ENCODE data around the gene MINDY2.

The MINDY2 gene

GRCh38 chr15:58886921-58887320 lies 115.8 kb downstream of the MINDY2 start:
- FAIRE-seq: no peak

- FAIRE-seq: no peak
Measured at GRCh38 chr15:58889363-58889762, 118.3 kb downstream of the MINDY2 start.

DNA sequence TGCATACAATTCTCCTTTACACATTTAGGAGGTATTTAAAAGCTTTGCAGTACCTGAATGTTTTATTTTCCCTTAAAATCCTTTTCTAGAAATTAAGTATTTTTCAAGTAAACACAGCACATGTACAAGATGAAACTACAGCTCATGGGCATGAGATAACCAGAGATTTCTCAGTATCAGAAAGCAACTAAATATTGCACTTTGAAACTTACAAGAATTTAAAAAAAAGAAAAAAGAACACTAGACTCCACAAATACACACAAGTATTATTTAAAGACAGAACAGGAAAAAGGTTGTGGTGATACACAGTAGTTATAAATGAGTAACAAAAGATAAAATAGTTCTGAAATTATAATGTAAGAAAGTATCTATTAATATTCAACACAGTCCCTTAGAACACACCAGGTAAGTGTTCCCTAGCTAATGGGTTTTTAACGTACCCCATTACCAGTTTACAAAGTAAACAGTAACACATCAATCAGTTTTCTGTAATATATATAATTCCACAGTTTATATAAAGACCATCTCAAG lies 127.1 kb downstream of the MINDY2 start:
- FAIRE-seq: no peak

DNA sequence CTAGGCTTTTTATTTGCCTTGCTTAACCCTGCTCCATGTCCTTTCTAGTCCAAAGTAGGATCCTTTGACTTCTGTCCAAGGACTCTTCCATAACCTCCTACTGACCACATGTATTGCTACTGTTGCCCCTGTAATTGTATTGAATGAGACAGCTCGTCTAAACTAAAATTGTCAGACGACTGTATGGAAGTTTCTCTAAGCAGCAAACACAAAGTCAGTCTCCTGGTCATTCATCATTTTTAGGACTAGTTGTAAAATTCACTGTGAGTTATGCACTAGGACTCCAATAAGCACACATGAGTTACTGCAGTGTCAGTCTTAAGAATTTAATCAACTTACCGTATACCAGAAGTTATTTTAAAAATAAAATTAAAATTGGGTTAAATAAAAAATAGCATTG lies 129.5 kb downstream of the MINDY2 start:
- no peak for FAIRE-seq

- no peak for FAIRE-seq
Measured at GRCh38 chr15:58908550-58909309, 137.6 kb downstream of the MINDY2 start.

DNA sequence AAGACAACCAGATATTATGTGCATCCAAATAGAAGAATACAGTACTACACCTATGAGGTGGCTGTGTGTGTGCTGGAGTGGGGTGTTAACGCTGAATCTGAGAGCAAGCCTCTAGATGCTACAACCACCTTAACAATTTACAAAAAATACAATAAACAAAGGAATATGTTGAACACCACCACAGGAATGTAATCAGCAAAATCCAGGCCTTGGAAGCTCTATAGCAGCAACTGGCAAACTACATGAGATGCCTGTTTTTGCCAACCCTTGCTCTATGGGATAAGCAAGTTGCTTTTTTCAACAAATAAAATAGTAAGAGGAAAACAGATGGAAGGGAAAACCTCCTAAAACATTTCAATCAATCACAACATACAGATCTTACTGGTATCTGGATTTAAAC lies 138.5 kb downstream of the MINDY2 start:
- FAIRE-seq: no peak

GRCh38 chr15:58910456-58910855 lies 139.4 kb downstream of the MINDY2 start:
- FAIRE-seq: no peak
